Measurements from ENCODE around the gene USP8.

The USP8 gene

GRCh38 chr15:50546566-50546965, 122.4 kb downstream of the USP8 start, which contains the start of gene USP50:
Gene USP50 (minus strand): TSS chr15:50546666. CDS start chr15:50546525, 141 bp downstream.
- no peak for DNase-seq

GRCh38 chr15:50549326-50549725, 125.1 kb downstream of the USP8 start:
- no peak for DNase-seq

GRCh38 chr15:50552238-50552637, 128.0 kb downstream of the USP8 start:
- no peak for DNase-seq

- no peak for DNase-seq
Measured at GRCh38 chr15:50556642-50557371, 132.6 kb downstream of the USP8 start.

- no peak for DNase-seq
Measured at GRCh38 chr15:50558012-50558411, 133.8 kb downstream of the USP8 start.

DNA sequence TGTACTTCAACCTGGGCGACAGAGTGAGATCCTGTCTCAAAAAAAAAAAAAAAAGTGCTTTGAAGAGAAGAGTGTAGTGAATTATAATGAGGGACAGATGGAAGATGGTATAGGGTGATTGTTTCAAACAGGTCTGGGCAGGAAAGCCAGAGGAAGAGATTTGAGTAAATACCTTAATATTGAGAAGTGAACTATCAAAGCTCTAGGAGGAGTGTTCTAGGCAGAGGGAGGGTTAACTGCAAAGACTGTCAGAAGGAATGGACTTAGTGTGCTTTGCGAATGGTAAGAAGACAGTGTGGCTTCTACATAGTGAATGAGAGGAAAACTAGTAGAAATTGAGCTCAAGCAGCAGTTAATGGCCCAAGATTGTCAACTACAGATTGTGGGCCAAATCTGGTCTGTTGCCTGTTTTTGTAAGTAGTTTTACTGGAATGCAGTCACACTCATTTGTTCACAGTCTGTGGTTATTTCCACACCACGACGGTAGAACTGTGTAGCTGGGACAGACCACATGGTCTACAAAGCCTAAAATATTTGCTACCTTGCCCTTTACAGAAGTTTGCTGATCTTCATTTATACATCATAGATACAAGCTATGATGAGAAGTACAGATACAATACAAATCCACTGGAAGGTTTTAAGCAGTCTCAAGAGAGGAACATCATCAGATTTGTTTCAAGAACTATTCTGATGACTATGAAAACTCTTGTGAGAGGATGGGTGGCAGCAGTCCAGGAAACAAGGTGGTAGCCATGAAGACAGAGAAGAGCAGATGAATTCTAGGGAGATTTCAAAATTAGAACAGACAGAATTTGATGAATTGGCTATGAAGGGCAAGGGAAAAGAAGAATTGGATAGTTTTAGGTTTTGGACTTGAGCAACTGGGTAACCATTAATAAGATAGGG, 138.8 kb downstream of the USP8 start:
- no peak for DNase-seq

- no peak for DNase-seq
Measured at GRCh38 chr15:50563756-50564155, 139.6 kb downstream of the USP8 start.
